ENCODE results near the gene KHNYN.

- TF ChIP-seq POLR2A (IDR thresholded peaks at IDR 0.05; ENCODE audit: low read length) (no peak), GATA1 (IDR thresholded peaks at IDR 0.05; ENCODE audit: low read depth, low read length) (no peak)
Observed at GRCh38 chr14:24440606-24441399, 11.0 kb downstream of the KHNYN start.

All from erythroblast (primary cell).